MM.1S (cell line): ENCODE data around the gene PRPF31.

Source experiments
- DNase-seq: peaks from one replicate; pipeline ENCODE4 v3.0.0-alpha.2; 2015
- H2AFZ ChIP-seq: fragments of 300-600 bp; sonication (generic); 2 replicates; pipeline ENCODE4 v1.6.0; 2016; ENCODE audit warnings: antibody characterized with exemption, low read length
- H3F3A ChIP-seq: fragments of 300-600 bp; sonication (generic); 2 replicates; pipeline ENCODE4 v1.6.1; 2016; ENCODE audit warnings: mild to moderate bottlenecking, antibody characterized with exemption, low read length, moderate library complexity, mixed read lengths; ENCODE audit not compliant: insufficient read depth
- H3K27ac ChIP-seq: fragments of 300-600 bp; sonication (generic); 2 replicates; pipeline ENCODE4 v1.5.1; 2016; ENCODE audit warnings: mild to moderate bottlenecking, low read length
- H3K27me3 ChIP-seq: fragments of 300-600 bp; sonication (generic); replicated peaks from 2 replicates; pipeline ENCODE4 v1.6.0; 2016; ENCODE audit warnings: low read length; ENCODE audit not compliant: insufficient read depth
- H3K36me3 ChIP-seq: fragments of 300-600 bp; sonication (generic); replicated peaks from 2 replicates; pipeline ENCODE4 v1.6.1; 2016; ENCODE audit warnings: mild to moderate bottlenecking, low read length, mixed read lengths; ENCODE audit not compliant: insufficient read depth
- H3K4me1 ChIP-seq: fragments of 300-600 bp; sonication (generic); 2 replicates; pipeline ENCODE4 v1.6.1; 2016; ENCODE audit warnings: low read length, mixed read lengths
- H3K4me2 ChIP-seq: fragments of 300-600 bp; sonication (generic); 2 replicates; pipeline ENCODE4 v1.6.0; 2016; ENCODE audit warnings: low read depth, low read length
- H3K4me3 ChIP-seq: fragments of 300-600 bp; sonication (generic); 2 replicates; pipeline ENCODE4 v1.5.1; 2016; ENCODE audit warnings: low read length, mixed read lengths
- H3K79me2 ChIP-seq: fragments of 300-600 bp; sonication (generic); 2 replicates; pipeline ENCODE4 v1.6.1; 2016; ENCODE audit warnings: mixed run types, low read length, mixed read lengths
- H3K9ac ChIP-seq: fragments of 300-600 bp; sonication (generic); 2 replicates; pipeline ENCODE4 v1.6.1; 2016; ENCODE audit warnings: low read length, mixed read lengths
- H3K9me2 ChIP-seq: fragments of 300-600 bp; sonication (generic); replicated peaks from 2 replicates; pipeline ENCODE4 v1.6.1; 2016; ENCODE audit warnings: mild to moderate bottlenecking, low read length, mixed read lengths; ENCODE audit not compliant: insufficient read depth
- H3K9me3 ChIP-seq: fragments of 300-600 bp; sonication (generic); replicated peaks from 2 replicates; pipeline ENCODE4 v1.6.1; 2016; ENCODE audit warnings: mild to moderate bottlenecking, low read length, mixed read lengths; ENCODE audit not compliant: insufficient read depth
- H4K20me1 ChIP-seq: fragments of 300-600 bp; sonication (generic); 2 replicates; pipeline ENCODE4 v1.6.1; 2016; ENCODE audit warnings: mild to moderate bottlenecking, low read length, moderate library complexity, mixed read lengths; ENCODE audit not compliant: insufficient read depth
- CTCF ChIP-seq: fragments of 300-600 bp; sonication (generic); IDR thresholded peaks from 2 replicates; pipeline ENCODE4 v1.5.1; 2016; ENCODE audit warnings: antibody characterized with exemption, low read length, mixed read lengths
- EZH2 ChIP-seq: fragments of 300-600 bp; sonication (generic); optimal IDR thresholded peaks from 2 replicates; pipeline ENCODE3; 2017; ENCODE audit warnings: low read depth, mild to moderate bottlenecking, antibody characterized with exemption, low read length, mixed read lengths
- EZH2phosphoT487 ChIP-seq: fragments of 300-600 bp; sonication (generic); IDR thresholded peaks from 2 replicates; pipeline ENCODE4 v1.6.1; 2018; ENCODE audit warnings: antibody characterized with exemption, low read length

Gene PRPF31

GRCh38 chr19:54138489-54139256 lies 23.1 kb downstream of the PRPF31 start:
- no peaks in the 10 kb centered on the region for H3K27me3 ChIP-seq
- H3K9me3 ChIP-seq: no peaks in the 10 kb centered on the region
- peaks cover 5% of the 10 kb centered on the region; the same call in 1 of the 2 replicates for H3K36me3 ChIP-seq
- H3K9me2 ChIP-seq: no peaks in the 10 kb centered on the region
- TF ChIP-seq EZH2phosphoT487: no peak
- TF ChIP-seq CTCF: no peak
- peak overlapping the region; percentile 99; the same call in 1 of the 2 replicates for H3K9ac ChIP-seq
- H2AFZ ChIP-seq: no peak overlapping the region
- DNase-seq: no peak
- peak overlapping the region; percentile 80 for H3K4me3 ChIP-seq
- no peaks in the 10 kb centered on the region for H3F3A ChIP-seq
- no peak overlapping the region for H3K27ac ChIP-seq
- peaks cover 60% of the 10 kb centered on the region for H3K79me2 ChIP-seq
- peaks cover 10% of the 10 kb centered on the region; the same call in 1 of the 2 replicates for H4K20me1 ChIP-seq
- peak overlapping the region; percentile 70 for H3K4me2 ChIP-seq
- peaks cover 10% of the 10 kb centered on the region for H3K4me1 ChIP-seq

GRCh38 chr19:54141356-54141755 lies 25.8 kb downstream of the PRPF31 start:
- Histone ChIP-seq H3K4me1 (peaks cover 5% of the 10 kb centered on the region; the same call in 1 of the 2 replicates), H3K36me3 (peaks cover 8% of the 10 kb centered on the region; the same call in 1 of the 2 replicates), H4K20me1 (peaks cover 10% of the 10 kb centered on the region; the same call in 1 of the 2 replicates), H2AFZ (no peak overlapping the region), H3K27me3 (no peaks in the 10 kb centered on the region), H3K27ac (no peak overlapping the region), H3K79me2 (peaks cover 69% of the 10 kb centered on the region), H3K9me2 (no peaks in the 10 kb centered on the region), H3K4me3 (no peak overlapping the region), H3K4me2 (no peak overlapping the region), H3F3A (no peaks in the 10 kb centered on the region), H3K9ac (no peak overlapping the region), H3K9me3 (no peaks in the 10 kb centered on the region)
- TF ChIP-seq EZH2phosphoT487 (no peak), CTCF (no peak), EZH2 (no peak)
- DNase-seq: no peak

GRCh38 chr19:54142166-54142780 lies 26.7 kb downstream of the PRPF31 start:
- H3K9me2 ChIP-seq: no peaks in the 10 kb centered on the region
- H3K9ac ChIP-seq: no peak overlapping the region
- no peak overlapping the region for H3K27ac ChIP-seq
- H3K79me2 ChIP-seq: peaks cover 69% of the 10 kb centered on the region
- H3K4me3 ChIP-seq: no peak overlapping the region
- peaks cover 10% of the 10 kb centered on the region; the same call in 1 of the 2 replicates for H3K36me3 ChIP-seq
- peaks cover 5% of the 10 kb centered on the region; the same call in 1 of the 2 replicates for H3K4me1 ChIP-seq
- no peak for DNase-seq
- peaks cover 10% of the 10 kb centered on the region; the same call in 1 of the 2 replicates for H4K20me1 ChIP-seq
- H3F3A ChIP-seq: no peaks in the 10 kb centered on the region
- H2AFZ ChIP-seq: no peak overlapping the region
- H3K4me2 ChIP-seq: no peak overlapping the region
- no peaks in the 10 kb centered on the region for H3K27me3 ChIP-seq
- H3K9me3 ChIP-seq: no peaks in the 10 kb centered on the region
- TF ChIP-seq EZH2 (no peak), CTCF (no peak), EZH2phosphoT487 (no peak)
